ENCODE data around the gene ABCG2. TPM values are rescaled to one million over a fixed set of nuclear protein-coding genes. Genes with fewer than 3 reads are reported as not detected.

ABCG2 gene
- total and polyA plus RNA-seq, 11 donors: 0.27 to 8.0 (median 2.7) TPM

GRCh38 chr4:88204882-88205281, 46.4 kb upstream of the ABCG2 start:
- 15 to 35% (median 28%) methylated on average over 1 of the region's 1 CpG for WGBS, 4 donors
- ATAC-seq: peak in 1 of 4 donors; percentile 47
- intact Hi-C loops (cut with DNase I): no loop called here

GRCh38 chr4:88202443-88202842, 44.0 kb upstream of the ABCG2 start:
- H3K4me3 ChIP-seq: no peak overlapping the region
- WGBS, 4 donors: 84 to 94% (median 90%) methylated on average over 6 of the region's 6 CpGs
- H3K9me3 ChIP-seq: no peaks in the 10 kb centered on the region
- no peak overlapping the region for H3K27ac ChIP-seq
- no peaks in the 10 kb centered on the region for H3K27me3 ChIP-seq
- TF ChIP-seq CTCF (IDR thresholded peaks at IDR 0.05) (no peak), POLR2A (IDR thresholded peaks at IDR 0.05) (no peak)
- H3K36me3 ChIP-seq: no peaks in the 10 kb centered on the region
- DNase-seq (no peak), ATAC-seq (no peak)
- intact Hi-C loops (cut with DNase I): no loop called here
- H3K4me1 ChIP-seq: peaks cover 0 to 11% (median 1%) of the 10 kb centered on the region in 12 donors

More at GRCh38 chr4:88204882-88205281, 46.4 kb upstream of the ABCG2 start:
- H3K4me1 ChIP-seq: peaks cover 0 to 11% (median 1%) of the 10 kb centered on the region in 12 donors
- DNase-seq: no peak
- H3K36me3 ChIP-seq: no peaks in the 10 kb centered on the region
- no peak for TF ChIP-seq CTCF (IDR thresholded peaks at IDR 0.05)
- no peak for TF ChIP-seq POLR2A (IDR thresholded peaks at IDR 0.05)
- H3K27ac ChIP-seq: peak overlapping the region in 1 of 12 donors; percentile 30
- no peak overlapping the region for H3K4me3 ChIP-seq
- no peaks in the 10 kb centered on the region for H3K9me3 ChIP-seq
- no peaks in the 10 kb centered on the region for H3K27me3 ChIP-seq

GRCh38 chr4:88200186-88200585, 41.7 kb upstream of the ABCG2 start:
- intact Hi-C loops (cut with DNase I): no loop called here
- no peak overlapping the region for H3K4me3 ChIP-seq
- TF ChIP-seq POLR2A (IDR thresholded peaks at IDR 0.05) (no peak), CTCF (IDR thresholded peaks at IDR 0.05) (no peak)

GRCh38 chr4:88196523-88197185, 38.2 kb upstream of the ABCG2 start:
- Histone ChIP-seq H3K4me1 (no peaks in the 10 kb centered on the region), H3K4me3 (no peak overlapping the region), H3K36me3 (no peaks in the 10 kb centered on the region), H3K27me3 (no peaks in the 10 kb centered on the region), H3K27ac (no peak overlapping the region), H3K9me3 (no peaks in the 10 kb centered on the region)
- TF ChIP-seq POLR2A (IDR thresholded peaks at IDR 0.05) (no peak), CTCF (IDR thresholded peaks at IDR 0.05) (no peak)
- no peak for ATAC-seq
- intact Hi-C loops (cut with DNase I): no loop called here
- no peak for DNase-seq
- WGBS, 4 donors: 88 to 94% (median 91%) methylated on average over 4 of the region's 4 CpGs

More at GRCh38 chr4:88200186-88200585, 41.7 kb upstream of the ABCG2 start:
- H3K9me3 ChIP-seq: no peaks in the 10 kb centered on the region
- ATAC-seq: no peak
- DNase-seq: no peak
- H3K27me3 ChIP-seq: no peaks in the 10 kb centered on the region
- peaks cover 0 to 9% (median 1%) of the 10 kb centered on the region in 12 donors for H3K4me1 ChIP-seq
- 93 to 100% (median 98%) methylated on average over 1 of the region's 1 CpG for WGBS, 4 donors
- no peaks in the 10 kb centered on the region for H3K36me3 ChIP-seq
- H3K27ac ChIP-seq: no peak overlapping the region

Measured in heart left ventricle (tissue), 16 donors.